PC-9 (cell line): ENCODE results near the gene HDAC7.

Experiments
- CTCF ChIP-seq: fragments of 200-600 bp; sonication (generic); conservative IDR thresholded peaks from 2 replicates; pipeline ENCODE4 v1.6.1; 2017; ENCODE audit warnings: mixed run types, antibody characterized with exemption, mild to moderate bottlenecking, moderate library complexity
- EZH2 ChIP-seq: fragments of 200-600 bp; sonication (generic); IDR thresholded peaks from 2 replicates; pipeline ENCODE4 v1.8.0; 2017; ENCODE audit warnings: antibody characterized with exemption, low read depth

- no peak for TF ChIP-seq CTCF
- no peak for TF ChIP-seq EZH2
Observed at GRCh38 chr12:47790676-47791350, 28.9 kb downstream of the HDAC7 start.
